Activated CD4-positive, CD25-positive, alpha-beta regulatory T cell treated with anti-CD3 and anti-CD28 coated beads, Interleukin-2, amount 50 U/mL, for 72 hours (primary cell): ENCODE data around the gene KRT75.
"Not testable (repeated sequence)": the region's sequence is repeated elsewhere in the genome, so short reads cannot be mapped to it uniquely, and the experiment has no call there.

Source experiments
- DNase-seq: peaks from one replicate; pipeline ENCODE4 v3.0.0; 2021

Gene KRT75

DNA sequence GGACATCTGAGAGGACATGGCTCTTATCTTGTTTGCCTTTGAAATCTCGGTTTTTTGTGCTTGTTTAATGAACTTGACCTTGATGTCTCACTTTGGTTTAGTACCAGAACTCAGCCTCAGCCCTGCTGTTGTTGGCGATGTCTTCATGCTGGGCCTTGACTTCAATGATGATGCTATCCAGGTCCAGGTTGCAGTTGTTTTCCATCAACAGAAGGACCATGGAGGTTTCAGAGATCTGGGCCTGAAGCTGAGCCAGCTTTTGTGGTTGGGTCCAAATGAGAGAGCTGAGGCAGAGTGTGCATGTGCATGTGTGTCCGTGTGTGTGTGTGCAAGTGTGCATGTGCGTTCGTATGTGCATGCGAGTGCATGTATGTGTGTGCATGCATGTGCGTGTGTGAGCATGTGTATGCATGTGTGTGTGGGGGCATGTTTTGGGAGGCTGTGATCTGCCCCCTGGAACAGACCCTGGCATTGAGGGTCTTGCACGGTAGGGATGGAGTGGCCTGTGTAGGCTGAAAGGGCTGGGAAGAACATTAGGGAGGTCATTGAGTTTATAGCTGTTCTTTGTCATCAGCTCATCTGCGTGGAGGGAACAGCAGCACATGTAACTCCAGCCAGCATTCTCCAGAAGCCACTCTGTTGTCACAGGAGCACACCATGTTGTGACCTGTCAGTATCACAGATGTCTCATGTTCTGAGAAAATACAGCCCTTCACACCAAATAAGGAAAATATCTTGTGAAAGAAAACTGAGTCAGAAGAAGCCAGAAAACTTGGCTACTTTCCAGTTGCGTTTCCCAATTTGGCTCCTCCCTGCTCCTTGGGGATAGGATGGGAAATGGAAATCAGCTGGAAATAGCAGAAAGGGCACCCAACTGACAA is 18.1 kb downstream of the KRT75 start:
- no peak for DNase-seq

DNA sequence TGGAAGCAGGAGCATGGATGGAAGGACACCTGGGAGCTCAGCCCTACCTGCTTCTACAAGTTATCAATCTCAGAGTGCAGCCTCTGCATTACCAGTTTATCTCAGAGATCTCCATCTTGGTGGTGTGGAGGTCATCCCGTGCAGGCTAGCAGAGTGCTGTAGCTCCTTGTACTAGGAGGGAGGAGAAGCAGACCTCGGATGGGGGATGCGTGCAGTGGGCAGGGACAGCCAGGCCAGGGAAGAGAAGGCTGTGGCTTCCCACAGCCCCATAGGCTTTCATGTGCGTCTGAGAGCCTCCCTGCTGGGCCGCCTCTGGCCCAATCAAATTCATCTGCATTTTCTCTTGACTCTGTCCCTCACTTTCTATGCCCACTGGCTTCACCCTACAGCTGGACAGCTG is 19.2 kb downstream of the KRT75 start:
- no peak for DNase-seq

GRCh38 chr12:52413782-52414345 is 20.3 kb downstream of the KRT75 start:
- DNase-seq = no peak

DNA sequence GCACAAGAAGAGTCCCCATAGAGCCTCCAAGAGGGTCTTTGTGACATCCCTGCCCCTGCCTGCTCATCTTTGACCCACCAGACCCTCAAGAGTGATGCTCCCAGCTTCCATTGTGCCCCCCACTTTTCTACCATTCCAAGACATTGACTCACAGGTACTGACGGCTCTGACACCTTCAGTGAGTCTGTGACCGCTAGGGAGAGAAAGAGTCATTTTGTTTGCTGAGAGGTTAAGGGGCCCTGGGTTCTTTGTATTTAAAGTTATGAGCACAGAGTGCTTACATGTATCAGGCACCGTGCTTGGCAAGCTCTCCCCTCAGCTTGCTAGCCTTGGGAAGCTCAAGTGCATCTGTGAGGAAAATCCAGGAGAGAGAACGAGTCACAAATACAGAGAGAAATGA is 21.0 kb downstream of the KRT75 start:
- no peak for DNase-seq

DNA sequence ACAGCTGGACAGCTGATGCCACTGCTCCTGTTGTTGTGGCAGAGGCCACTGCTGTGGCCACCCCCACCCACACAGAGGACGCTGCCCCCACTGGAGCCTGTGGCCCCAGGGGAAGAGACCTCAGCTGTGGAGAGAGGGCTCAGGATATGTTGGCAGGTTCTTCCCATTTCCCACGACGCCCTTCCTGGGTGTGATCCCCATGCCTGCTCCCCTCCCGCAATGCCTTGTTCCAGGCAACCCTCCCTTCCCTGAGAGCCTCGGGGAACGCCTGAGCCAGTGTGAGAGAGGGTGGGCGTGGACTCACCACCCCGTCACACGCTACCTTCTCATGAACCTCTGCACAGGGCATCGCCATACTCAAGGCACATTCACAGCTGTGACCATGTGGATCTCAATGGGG is 22.4 kb downstream of the KRT75 start:
- no peak for DNase-seq

DNA sequence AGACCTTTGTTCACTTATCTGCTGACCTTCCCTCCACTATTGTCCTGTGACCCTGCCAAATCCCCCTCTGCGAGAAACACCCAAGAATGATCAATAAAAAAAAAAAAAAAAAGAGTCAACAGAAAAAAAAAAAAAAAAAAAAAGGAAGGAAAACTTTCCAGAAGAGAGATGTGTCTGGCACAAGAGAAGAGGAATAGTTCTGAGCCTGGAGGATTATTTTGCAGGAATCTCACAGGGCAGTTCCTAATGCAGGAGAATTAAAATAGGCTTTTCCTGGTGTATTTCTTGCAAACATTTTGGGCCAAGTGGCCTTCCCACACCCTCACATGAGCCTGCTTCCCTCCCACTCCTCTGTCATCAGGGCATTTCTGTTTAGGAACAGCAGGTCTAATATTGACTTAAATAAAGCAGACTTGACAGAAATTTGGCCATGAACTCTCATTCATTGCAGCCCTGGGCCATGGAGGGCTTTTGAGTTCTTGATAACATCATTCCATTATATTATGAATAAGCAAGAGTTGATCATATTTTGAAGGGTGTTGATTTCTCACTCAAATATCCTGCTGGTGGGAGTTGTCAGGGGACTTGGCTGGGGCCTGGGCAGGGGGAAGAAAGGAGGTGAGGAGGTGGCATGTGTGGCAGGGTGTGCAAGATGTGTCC is 23.5 kb downstream of the KRT75 start:
- not testable (repeated sequence) for DNase-seq

DNA sequence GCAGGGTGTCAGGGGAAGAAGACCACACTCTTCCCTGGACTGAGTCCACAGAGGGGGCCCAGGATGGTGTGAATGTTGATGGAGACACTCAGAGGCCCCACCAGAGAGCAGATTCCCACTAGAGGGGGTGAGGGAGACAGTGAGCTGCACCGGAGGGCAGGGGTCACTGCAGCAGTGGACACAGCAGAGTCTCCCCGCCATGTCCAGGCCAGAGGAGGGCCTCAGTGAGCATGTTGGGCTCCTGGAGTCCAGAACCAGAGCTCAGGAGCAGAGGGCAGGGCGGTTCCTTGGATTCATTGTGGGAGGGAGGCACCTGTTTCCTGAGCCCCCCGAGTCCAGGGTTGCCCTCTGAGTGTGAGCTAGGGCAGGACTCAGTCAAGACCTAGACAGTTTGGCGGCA is 26.3 kb downstream of the KRT75 start:
- DNase-seq = no peak

DNA sequence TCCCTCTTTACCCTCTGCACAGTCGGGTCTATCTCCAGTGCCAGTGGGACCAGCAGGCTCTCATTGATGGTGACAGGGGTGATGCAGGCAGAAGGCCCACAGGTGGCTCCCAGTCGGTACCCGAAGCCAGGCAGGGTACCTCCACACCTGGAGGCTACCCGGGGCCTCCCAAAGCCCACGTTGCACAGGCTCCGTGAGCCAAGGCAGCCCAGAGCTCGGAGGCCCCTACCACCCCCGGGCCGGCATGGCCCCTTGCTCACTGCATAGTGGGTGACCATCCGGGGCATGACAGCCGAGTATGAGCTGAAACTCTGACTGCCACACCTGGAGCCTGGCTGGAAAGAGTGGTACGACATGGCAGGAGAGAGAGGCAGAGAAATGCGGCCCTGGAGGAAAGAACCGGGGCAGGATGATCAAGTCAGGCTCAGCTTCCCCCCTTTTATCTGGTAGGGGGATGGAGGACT is 28.2 kb downstream of the KRT75 start, which contains the start of gene KRT82:
TSS of gene KRT82 (minus strand) at position 414 of the 464 bp plus-strand sequence. CDS start at position 356, 58 bp downstream.
- no peak for DNase-seq

- no peak for DNase-seq
These were observed 29.2 kb downstream of the KRT75 start for GRCh38 chr12:52404951-52405350.

DNA sequence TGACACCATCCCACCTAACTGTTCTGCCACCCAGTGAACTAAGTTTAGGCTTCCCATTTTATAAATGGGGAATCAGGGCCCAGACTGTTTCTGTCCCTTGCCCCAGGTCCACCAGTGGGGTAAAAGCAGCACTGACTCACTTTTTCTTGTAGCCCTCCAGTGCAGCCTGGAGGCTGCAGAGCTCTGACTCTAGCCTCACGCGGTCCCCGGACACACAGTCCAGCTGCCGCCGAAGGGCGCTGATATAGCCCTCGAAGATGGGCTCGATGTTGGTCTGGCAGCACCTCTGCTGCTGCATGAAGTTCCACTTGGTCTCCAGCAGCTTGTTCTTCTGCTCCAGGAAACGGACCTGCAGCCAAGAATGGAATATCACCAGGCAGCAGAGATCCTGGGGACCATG is 30.6 kb downstream of the KRT75 start:
- DNase-seq = no peak

- no peak for DNase-seq
These were observed 31.2 kb downstream of the KRT75 start for GRCh38 chr12:52402873-52403540.

GRCh38 chr12:52402377-52402776 is 31.8 kb downstream of the KRT75 start:
- DNase-seq = no peak

DNA sequence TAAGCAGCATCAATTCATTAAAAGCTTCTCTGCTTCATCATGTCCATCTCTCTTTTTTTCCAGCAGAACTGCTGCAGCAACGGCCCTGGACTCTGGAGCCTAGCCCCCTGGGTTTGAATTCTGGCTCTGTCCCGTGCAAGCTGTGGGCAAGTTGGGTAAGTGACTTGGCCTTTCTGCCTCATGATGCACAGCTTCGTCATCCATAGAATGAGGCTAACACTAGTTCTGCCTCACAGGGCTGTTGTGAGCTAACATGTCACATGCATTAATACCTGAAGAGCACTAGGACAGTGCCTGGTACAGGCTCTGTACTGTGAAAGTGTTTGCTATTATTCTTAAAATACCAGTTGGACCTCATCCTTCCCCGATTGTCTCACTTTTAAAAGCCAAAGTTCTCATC is 32.2 kb downstream of the KRT75 start:
- no peak for DNase-seq

DNA sequence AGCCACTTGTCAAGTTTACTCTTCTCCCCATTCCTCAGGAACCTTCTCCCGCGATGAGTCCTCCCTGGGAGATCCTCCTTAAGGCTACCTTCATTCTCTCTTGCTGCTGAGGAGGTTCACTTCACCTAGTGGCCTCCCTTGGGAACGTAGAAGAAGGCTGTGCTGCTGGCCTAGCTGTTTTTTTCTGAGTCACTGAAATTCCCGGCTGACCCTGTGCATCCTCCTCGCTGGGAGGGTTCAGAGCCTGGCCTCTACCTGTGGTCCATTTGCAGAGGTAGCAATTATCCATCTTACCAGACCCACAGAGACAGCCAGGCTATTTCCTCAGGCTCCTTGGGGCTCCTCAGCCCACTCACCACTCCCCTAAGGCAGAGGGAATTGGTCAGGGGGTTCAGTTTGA is 32.6 kb downstream of the KRT75 start:
- DNase-seq = no peak

GRCh38 chr12:52400906-52401305 is 33.3 kb downstream of the KRT75 start:
- DNase-seq = no peak

DNA sequence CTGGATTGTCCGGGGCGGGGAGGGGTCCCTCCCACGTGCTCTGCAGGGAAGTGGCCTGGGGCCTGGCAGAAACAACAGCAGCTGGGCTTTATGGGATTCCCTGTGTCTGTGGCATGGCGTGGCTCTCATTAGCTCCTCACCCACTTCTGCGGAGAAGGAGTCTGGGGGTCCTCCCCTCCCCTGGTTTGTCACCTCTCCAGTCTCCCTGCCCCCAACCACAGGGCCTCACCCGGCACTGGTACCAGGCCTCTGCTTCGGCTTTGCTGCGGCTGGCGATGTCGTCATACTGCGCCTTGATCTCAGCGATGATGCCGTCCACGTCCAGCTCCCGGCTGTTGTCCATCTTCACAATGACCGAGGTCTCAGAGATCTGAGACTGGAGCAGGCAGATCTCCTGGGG is 34.4 kb downstream of the KRT75 start:
- DNase-seq = no peak

- no peak for DNase-seq
These were observed 36.0 kb downstream of the KRT75 start for GRCh38 chr12:52398176-52398575.

DNA sequence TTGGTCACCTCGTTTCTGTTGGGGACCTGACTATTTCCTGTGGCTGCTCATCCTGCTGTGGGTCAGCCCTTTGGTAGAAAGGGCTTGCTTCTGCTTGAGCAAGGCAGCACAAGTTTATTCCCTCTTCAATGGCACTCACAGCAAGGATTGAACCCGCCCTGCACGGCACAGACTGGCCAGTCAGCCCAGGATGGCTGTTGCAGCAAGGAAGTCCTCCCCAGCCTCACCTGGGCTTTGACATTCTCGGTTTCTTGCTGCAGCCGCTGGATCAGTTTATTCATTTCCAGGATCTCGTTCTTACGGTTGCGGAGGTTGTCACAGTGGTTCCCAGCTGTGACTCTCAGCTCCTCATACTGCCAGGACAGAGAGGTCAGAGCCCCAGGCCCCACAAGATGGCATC is 37.5 kb downstream of the KRT75 start:
- DNase-seq = no peak

DNA sequence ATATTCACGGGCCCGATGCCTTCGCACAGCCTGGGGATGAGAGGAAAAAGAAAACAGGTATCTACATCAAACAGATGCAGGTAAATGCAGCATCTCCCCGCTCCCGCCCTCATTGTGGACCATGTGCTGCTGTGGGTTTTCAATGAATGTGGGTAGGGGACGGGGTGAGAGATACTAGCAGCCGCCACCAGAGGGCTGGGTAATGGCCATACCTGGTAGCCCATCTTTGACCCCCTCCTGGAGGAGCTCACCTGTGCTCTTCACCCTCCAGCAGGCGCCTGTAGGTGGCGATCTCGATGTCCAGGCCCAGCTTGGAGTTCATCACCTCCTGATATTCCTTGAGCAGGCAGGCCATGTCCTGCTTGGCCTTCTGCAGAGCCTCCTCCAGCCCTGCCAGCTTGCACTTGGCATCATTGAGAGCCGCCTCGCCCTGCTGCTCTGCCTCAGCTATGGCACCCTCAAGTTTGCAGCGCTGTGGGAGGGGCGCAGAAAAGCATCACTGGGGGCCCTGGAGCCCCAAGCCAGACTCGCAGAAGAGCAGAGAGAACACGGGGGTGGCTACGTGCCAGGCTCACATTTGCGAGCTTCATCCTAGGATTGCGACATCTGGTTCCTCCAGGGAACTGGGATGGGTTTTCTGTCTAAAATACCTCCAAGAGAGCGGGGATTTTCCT is 38.3 kb downstream of the KRT75 start:
- no peak for DNase-seq

DNA sequence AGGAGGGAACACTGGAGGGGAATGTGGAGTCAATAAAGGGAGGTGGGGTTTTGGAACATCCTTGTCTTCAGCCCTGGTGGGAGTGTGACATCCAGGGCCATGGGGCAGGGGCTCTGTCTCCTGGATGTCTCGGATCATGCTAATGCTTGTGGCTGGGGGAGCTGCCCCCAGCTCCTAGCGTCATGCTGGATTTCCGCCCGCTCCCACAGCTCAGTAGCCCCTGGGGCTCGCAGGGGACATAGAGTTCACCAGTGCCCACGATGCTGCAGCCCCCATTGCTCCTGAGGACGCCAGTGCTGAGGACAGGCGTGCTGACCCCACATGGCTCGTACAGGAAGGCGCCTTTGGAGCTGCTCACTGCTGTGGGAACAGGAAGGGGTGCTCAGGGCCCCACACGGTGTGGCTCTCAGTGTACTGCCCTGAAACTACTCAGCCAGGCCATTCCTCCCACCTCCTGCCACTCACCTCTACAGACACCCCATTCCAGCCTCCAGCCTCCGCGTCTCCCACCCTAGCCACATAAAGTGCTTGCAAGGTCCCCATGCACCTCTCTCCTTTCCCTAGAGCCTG is 39.2 kb downstream of the KRT75 start:
- DNase-seq = no peak

DNA sequence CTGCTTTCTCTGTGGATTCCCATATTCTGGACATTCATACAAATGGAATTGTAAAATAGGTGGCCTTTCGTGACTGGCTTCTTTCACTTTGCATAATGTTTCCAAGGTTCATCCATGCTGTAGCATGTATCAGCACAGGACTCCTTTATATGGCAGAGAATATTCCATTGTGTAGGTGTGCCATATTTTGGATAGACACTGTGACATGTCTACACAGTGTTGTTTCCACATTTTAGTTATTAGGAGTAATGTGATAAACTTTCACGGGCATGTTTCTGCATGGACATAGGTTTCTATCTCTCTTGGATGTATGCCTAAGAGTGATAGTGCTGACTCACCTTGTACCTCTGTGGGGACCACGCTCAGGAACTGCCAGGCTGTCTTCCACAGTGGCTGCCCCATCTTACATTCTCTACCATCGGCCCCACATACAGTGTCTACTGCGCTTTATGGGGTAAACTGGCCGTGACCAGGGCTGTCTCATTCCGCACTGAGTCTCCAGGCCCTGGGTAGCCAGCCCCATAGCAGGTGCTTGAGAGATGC is 41.6 kb downstream of the KRT75 start:
- no peak for DNase-seq

- DNase-seq = no peak
These were observed 42.6 kb downstream of the KRT75 start for GRCh38 chr12:52391618-52392002.
